Right lobe of liver (tissue), 6 donors: ENCODE results near the gene IGFBP2. TPM values are rescaled to one million over a fixed set of nuclear protein-coding genes. Genes with fewer than 3 reads are reported as not detected.
A peak's percentile ranks its signal among the peaks of the same experiment; 100 is the strongest.

Experiments used
- ATAC-seq, 4 donors: fragments of 200-7000 bp; cut with Tn5 transposase; one replicate each; pipeline ENCODE4 v1.9.1; 2020; ENCODE audit warnings: mild to moderate bottlenecking in 4 of 4, moderate library complexity in 4 of 4
- DNase-seq, 3 donors: peaks; one replicate each; pipeline ENCODE4 v3.0.0-alpha.2; 2020
- H3K27ac ChIP-seq, 3 donors: fragments of 200-600 bp; one replicate each; pipeline ENCODE4 v1.8.0; 2022
- H3K27me3 ChIP-seq, 2 donors: fragments of 200-600 bp; one replicate each; pipeline ENCODE4 v1.8.0; 2022
- H3K36me3 ChIP-seq, 4 donors: fragments of 200-600 bp; sonication (generic) in 1 of 4; one replicate each; pipeline versions ENCODE4 v1.5.1 to v1.8.0; 2017 to 2022; ENCODE audit warnings: control low read depth in 1 of 4
- H3K4me1 ChIP-seq, 4 donors: fragments of 200-600 bp; sonication (generic) in 1 of 4; one replicate each; pipeline versions ENCODE4 v1.5.1 to v1.8.0; 2017 to 2022; ENCODE audit warnings: control low read depth in 1 of 4
- H3K4me3 ChIP-seq, 3 donors: fragments of 200-600 bp; one replicate each; pipeline ENCODE4 v1.8.0; 2022
- H3K9me3 ChIP-seq, 4 donors: fragments of 200-600 bp; sonication (generic) in 1 of 4; one replicate each; pipeline versions ENCODE4 v1.5.1 to v1.8.0; 2017 to 2022; ENCODE audit warnings: control low read depth in 1 of 4
- POLR2A ChIP-seq: fragments of 450-650 bp; IDR thresholded peaks from one replicate; pipeline ENCODE4 v1.6.1; 2017; ENCODE audit warnings: antibody characterized with exemption, mild to moderate bottlenecking
- WGBS: methylation state at CpG from one replicate; pipeline ENCODE4 v1.1.6; 2018; ENCODE audit warnings: low coverage, low lambda C conversion rate; ENCODE audit not compliant: insufficient coverage; ENCODE audit errors: missing lambda C conversion rate; 5-methylcytosine and 5-hydroxymethylcytosine counted together
- intact Hi-C, 2 donors: fragments of 100-400 bp; cut with DNase I; formaldehyde crosslinking; loops; one replicate each; pipeline versions ENCODE4 v1.11.2 to v1.14.1; 2022
- total RNA-seq, 6 experiments: library from RNA; depleted of rRNA in 2 of 6; stranded (reverse); fragments of >200 nt in 2 of 6; fragmentation: NEBNext Ultra II Directional in 3 of 6; extraction: Animal tissue kit (Norgen Biotek cat#: 25700) in 3 of 6; gene quantifications; one replicate each; pipeline versions ENCODE4 v1.1.0 to v1.2.4, GENCODE V29; 2016 to 2023
- TF ChIP-seq, protein P1 (sequence below), 4 donors: fragments of 200-600 bp in 3 of 4; fragments of 450-650 bp in 1 of 4; IDR thresholded peaks; one replicate each; pipeline versions ENCODE4 v1.5.1 to v1.8.0; 2016 to 2022; ENCODE audit warnings: antibody characterized with exemption in 4 of 4, mild to moderate bottlenecking in 2 of 4
- donor health status: DM: no; HTN: yes; CAD: no.
- donor health status: DM: no; HTN: no; CAD: no.
- donor health status: DM: no; HTN: no; CAD: no.
- donor health status: DM: no; HTN: yes; CAD: no.
- donor health status: DM: no; HTN: yes; CAD: no.

Gene IGFBP2
- total RNA-seq, 6 experiments from 2014 or later, result 276 to 1,091 (median 406) TPM

DNA sequence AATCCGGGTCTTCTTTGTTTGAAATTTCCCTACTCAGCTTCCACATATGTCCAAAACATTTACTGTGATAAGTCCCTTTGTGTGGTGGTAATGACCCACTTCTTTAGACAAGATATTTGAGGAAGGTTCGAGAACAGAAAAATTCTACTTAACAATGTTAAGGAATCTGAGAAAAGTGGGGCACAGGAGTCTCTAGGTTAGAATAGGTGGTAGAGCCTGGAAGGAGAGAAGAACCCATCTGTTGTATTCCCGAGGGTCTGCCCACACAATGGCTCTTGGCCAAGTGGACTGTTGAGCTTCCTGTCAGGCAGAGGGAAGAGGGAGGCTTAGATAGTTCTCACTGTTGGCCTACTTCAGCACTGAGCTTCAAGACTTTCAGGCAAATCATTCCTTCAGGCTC is 4.3 kb downstream of the IGFBP2 start:
- 40% methylated on average over 3 of the region's 3 CpGs for WGBS
- intact Hi-C loops, result no loop called here
- ATAC-seq (no peak), DNase-seq (no peak)
- TF ChIP-seq, protein P1, sequence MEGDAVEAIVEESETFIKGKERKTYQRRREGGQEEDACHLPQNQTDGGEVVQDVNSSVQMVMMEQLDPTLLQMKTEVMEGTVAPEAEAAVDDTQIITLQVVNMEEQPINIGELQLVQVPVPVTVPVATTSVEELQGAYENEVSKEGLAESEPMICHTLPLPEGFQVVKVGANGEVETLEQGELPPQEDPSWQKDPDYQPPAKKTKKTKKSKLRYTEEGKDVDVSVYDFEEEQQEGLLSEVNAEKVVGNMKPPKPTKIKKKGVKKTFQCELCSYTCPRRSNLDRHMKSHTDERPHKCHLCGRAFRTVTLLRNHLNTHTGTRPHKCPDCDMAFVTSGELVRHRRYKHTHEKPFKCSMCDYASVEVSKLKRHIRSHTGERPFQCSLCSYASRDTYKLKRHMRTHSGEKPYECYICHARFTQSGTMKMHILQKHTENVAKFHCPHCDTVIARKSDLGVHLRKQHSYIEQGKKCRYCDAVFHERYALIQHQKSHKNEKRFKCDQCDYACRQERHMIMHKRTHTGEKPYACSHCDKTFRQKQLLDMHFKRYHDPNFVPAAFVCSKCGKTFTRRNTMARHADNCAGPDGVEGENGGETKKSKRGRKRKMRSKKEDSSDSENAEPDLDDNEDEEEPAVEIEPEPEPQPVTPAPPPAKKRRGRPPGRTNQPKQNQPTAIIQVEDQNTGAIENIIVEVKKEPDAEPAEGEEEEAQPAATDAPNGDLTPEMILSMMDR (IDR thresholded peaks at IDR 0.05), result no peak
- TF ChIP-seq POLR2A, result no peak
- Histone ChIP-seq H3K4me1 (peaks cover 0 to 37% (median 0%) of the 10 kb centered on the region in 4 donors), H3K27ac (peak overlapping the region in 1 of 3 donors; percentile 73), H3K27me3 (no peaks in the 10 kb centered on the region), H3K4me3 (no peak overlapping the region), H3K36me3 (peaks cover 0 to 26% (median 6%) of the 10 kb centered on the region in 4 donors), H3K9me3 (no peaks in the 10 kb centered on the region)

DNA sequence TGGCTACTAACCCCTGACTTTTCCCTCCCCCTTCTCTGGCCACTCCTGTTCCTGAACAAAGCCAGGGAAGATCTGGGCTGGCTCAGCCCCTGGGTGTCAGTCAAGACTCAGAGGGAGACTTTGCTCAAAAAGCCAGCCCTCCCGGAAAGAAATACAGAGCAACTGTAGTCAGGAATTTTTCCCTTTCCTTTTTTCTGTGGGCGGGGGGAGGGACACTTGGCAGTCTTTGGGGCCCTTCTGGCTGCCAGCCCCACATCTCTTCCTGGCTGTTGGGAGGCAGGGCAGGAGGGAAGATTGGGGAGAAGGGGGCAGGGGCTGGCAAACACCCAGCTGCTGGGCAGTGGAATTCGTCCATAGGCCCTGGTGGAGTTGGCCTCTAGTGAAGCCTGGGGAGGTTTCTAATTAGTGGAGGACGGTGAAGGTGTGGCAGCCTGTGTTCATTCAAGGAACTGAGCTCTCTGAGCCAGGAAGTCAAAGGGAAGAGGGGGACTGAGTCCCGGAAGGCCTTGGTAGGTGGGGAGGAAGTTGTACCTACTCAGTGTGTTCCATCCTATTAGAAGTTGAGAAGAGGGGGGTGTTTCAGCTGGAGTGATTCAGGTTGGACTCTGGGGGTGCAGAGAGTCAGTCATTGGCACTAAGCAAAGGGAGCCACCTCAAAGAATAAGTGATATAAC is 10.9 kb downstream of the IGFBP2 start:
- DNase-seq (no peak), ATAC-seq (peak in 2 of 4 donors; percentile 31 to 33)
- peaks cover 0 to 26% (median 6%) of the 10 kb centered on the region in 4 donors for H3K36me3 ChIP-seq
- H3K27me3 ChIP-seq, result no peaks in the 10 kb centered on the region
- TF ChIP-seq, protein P1 (IDR thresholded peaks at IDR 0.05), result no peak
- no peak for TF ChIP-seq POLR2A
- H3K27ac ChIP-seq, result peak overlapping the region in 1 of 3 donors; percentile 16
- WGBS, result 44% methylated on average over 5 of the region's 5 CpGs
- H3K9me3 ChIP-seq, result no peaks in the 10 kb centered on the region
- H3K4me3 ChIP-seq, result no peak overlapping the region
- intact Hi-C loops, result no loop called here
- H3K4me1 ChIP-seq, result peaks cover 0 to 34% (median 15%) of the 10 kb centered on the region in 4 donors

DNA sequence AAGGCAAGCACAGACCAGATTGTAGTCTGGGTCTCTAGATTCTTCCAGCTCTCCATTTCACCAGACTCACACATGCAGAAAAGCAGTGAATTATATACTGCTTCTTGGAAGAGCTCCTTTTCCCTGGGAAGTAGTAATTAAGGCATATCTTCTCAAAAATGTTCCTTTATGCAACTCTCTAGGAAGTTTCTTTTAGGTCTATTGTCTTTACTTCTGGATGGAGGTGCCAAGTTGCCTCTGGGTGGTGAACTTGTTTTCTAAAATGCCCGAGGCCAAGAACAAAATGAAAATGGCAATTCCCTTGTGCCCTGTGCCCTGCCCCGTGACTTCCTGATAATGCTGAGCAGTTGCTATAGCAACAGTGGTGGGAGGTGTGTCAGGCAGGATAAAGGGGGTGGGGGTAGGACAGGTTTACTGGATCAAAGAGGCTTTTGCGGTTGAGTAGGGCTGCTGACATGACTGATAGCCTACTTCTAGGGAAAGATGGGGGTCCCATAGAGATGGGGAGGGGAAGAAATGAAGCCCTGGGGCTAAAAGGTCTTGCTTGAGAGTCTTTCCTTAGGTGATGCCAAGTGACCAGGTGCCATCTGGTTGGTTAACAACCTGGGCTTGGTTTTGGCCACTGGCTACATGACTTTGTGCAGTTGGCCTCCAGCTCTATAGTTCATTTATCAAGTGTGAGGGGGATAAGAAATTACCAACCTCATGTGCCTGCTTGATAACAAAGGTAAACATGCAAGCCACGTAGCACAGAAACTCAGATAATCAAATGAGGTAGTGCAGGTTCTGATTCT is 11.8 kb downstream of the IGFBP2 start:
- H3K9me3 ChIP-seq, result no peaks in the 10 kb centered on the region
- DNase-seq, result no peak
- peaks cover 0 to 23% (median 4%) of the 10 kb centered on the region in 4 donors for H3K36me3 ChIP-seq
- peak overlapping the region in 2 of 3 donors; percentile 16 to 18 for H3K27ac ChIP-seq
- ATAC-seq, result peak; percentile 30 to 56 (median 45)
- intact Hi-C loops, result no loop called here
- H3K4me3 ChIP-seq, result no peak overlapping the region
- 41% methylated on average over 4 of the region's 4 CpGs for WGBS
- TF ChIP-seq, protein P1 (IDR thresholded peaks at IDR 0.05), result no peak
- no peak for TF ChIP-seq POLR2A
- H3K4me1 ChIP-seq, result peaks cover 0 to 43% (median 19%) of the 10 kb centered on the region in 4 donors
- no peaks in the 10 kb centered on the region for H3K27me3 ChIP-seq

DNA sequence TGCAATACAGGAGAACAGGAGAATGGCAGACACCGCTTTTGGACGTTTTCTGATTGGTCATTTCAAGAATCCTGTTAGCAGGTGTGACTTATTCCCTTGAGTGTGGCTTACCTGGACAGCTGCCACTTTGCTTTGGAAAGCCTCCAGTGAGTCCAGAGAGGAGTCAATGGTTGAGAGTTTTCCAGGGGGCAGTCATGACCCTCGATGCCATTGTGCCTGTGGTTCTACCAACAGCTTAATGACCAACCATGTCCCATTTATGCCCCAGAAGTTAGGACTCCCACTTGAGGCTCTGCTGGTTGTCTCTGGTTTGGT is 12.4 kb downstream of the IGFBP2 start:
- ATAC-seq (peak in 1 of 4 donors; percentile 28), DNase-seq (no peak)
- no peak overlapping the region for H3K4me3 ChIP-seq
- intact Hi-C loops, result no loop called here
- H3K9me3 ChIP-seq, result no peaks in the 10 kb centered on the region
- H3K4me1 ChIP-seq, result peaks cover 0 to 48% (median 21%) of the 10 kb centered on the region in 4 donors
- no peaks in the 10 kb centered on the region for H3K27me3 ChIP-seq
- TF ChIP-seq, protein P1 (IDR thresholded peaks at IDR 0.05), result no peak
- no peak for TF ChIP-seq POLR2A
- H3K27ac ChIP-seq, result peak overlapping the region in 1 of 3 donors; percentile 20
- H3K36me3 ChIP-seq, result peaks cover 0 to 18% (median 3%) of the 10 kb centered on the region in 4 donors
- WGBS, result 59% methylated on average over 3 of the region's 3 CpGs
